ENCODE data around the gene MTREX.

Gene MTREX

DNA sequence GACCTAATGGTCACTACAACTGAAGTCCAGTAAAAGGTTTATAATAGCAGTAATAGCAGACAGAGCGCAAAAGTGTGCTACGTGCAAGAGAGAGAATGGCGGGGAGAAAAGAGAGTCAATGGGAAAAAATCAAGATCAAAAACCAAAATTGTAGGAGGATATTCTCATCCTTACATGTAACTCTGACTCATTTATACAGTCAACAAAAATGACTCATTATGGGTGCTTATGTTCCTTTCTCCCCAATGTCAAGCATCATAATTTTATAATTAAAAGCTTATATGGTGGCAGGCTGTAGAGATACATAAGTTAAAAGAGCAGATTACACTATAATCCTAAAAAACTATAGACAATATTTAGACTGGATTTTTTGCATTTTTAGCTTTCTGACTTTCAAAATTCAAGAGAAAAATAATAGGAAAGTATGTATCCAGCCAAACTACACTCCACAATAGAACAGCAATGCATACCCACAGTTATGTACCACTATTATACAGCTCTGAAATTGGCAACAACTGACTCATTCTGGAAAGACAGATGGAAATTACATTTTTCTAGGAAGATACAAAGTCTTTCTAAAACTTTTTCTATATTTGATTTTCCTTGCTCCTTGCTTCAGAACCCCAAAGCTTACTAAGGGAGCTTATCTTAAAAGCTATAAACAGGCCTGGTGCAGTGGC is 148.6 kb downstream of the MTREX start:
- H3K4me3 ChIP-seq (ENCODE audit: low read depth, low read length): no peak overlapping the region
- TF ChIP-seq, protein P1, sequence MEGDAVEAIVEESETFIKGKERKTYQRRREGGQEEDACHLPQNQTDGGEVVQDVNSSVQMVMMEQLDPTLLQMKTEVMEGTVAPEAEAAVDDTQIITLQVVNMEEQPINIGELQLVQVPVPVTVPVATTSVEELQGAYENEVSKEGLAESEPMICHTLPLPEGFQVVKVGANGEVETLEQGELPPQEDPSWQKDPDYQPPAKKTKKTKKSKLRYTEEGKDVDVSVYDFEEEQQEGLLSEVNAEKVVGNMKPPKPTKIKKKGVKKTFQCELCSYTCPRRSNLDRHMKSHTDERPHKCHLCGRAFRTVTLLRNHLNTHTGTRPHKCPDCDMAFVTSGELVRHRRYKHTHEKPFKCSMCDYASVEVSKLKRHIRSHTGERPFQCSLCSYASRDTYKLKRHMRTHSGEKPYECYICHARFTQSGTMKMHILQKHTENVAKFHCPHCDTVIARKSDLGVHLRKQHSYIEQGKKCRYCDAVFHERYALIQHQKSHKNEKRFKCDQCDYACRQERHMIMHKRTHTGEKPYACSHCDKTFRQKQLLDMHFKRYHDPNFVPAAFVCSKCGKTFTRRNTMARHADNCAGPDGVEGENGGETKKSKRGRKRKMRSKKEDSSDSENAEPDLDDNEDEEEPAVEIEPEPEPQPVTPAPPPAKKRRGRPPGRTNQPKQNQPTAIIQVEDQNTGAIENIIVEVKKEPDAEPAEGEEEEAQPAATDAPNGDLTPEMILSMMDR (conservative IDR thresholded peaks at IDR 0.05; ENCODE audit: low read depth, low read length): no peak
- peak; percentile 40 for DNase-seq (ENCODE audit: low read depth)

DNA sequence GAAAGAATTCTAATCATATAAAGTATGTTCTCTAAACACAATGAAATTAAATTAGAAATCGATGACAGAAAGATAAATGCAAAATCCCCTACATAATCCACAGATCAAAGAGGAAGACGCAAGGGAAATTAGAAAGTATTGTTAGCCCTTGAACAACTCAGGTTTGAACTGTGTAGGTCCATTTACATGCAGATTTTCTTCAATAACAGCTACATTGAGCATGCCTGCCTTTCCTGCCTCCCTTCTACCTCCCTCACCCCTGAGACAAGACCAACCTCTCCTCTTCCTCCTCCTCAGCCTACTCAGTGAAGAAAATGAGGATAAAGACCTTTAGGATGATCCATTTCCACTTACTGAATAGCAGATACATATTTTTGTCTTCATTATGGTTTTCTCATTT is 151.8 kb downstream of the MTREX start:
- DNase-seq (ENCODE audit: low read depth): no peak
- no peak overlapping the region for H3K4me3 ChIP-seq (ENCODE audit: low read depth, low read length)
- TF ChIP-seq, protein P1 (conservative IDR thresholded peaks at IDR 0.05; ENCODE audit: low read depth, low read length): no peak

DNA sequence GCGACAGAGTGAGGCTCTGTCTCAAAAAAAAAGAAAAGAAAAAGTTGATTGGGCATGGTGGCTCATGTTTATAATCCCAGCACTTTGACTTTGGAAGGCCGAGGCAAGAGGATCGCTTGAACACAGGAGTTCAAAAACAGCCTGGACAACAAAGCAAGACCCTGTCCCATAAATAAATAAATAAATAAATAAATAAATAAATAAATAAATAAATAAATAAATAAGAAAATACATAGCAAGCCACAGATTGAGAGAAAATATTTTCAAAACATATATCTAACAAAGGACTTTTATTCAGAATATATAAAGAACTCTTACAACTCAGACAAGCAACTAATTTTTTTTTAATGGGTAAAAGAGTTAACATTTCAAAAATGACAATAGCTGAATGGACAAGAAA is 155.8 kb downstream of the MTREX start:
- DNase-seq (ENCODE audit: low read depth): no peak
- no peak overlapping the region for H3K4me3 ChIP-seq (ENCODE audit: low read depth, low read length)
- TF ChIP-seq, protein P1 (conservative IDR thresholded peaks at IDR 0.05; ENCODE audit: low read depth, low read length): no peak

DNA sequence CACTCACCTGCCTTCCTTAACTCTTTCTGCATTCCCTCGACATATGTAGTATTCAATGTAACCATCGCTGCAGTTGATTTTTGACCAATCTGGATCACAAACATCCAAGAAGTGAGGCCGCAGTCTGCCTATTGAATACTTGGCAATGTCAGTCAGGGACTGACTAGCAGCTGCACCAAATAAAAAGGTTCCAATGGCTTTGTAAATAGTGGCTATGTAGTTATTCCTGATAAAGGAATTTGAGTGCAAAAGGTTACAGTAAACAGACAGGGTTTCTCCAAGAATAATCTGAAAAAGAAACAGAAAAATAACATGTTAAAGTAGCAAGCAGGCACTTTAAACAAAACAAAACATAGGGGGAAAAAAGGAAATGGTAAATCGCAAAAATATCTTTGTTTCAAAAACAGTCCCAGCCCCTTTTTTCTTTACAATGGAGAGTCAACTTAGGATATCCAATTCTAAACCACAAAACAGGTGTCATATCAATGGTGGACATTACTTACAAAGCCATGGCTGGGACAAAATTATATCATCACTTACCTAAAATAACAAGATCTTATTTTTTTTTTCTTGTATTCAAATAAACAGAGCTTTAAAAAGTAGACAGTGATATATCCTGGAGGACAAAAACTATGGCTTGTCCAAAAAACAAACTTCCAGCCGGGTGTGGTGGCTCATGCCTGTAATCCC is 160.2 kb downstream of the MTREX start:
- no peak for DNase-seq (ENCODE audit: low read depth)
- H3K4me3 ChIP-seq (ENCODE audit: low read depth, low read length): no peak overlapping the region
- TF ChIP-seq, protein P1 (conservative IDR thresholded peaks at IDR 0.05; ENCODE audit: low read depth, low read length): no peak

- TF ChIP-seq, protein P1 (conservative IDR thresholded peaks at IDR 0.05; ENCODE audit: low read depth, low read length): no peak
- no peak overlapping the region for H3K4me3 ChIP-seq (ENCODE audit: low read depth, low read length)
- no peak for DNase-seq (ENCODE audit: low read depth)
Observed at GRCh38 chr5:55469839-55470238, 162.1 kb downstream of the MTREX start.

GRCh38 chr5:55470282-55470681 is 162.5 kb downstream of the MTREX start:
- no peak for DNase-seq (ENCODE audit: low read depth)
- TF ChIP-seq, protein P1 (conservative IDR thresholded peaks at IDR 0.05; ENCODE audit: low read depth, low read length): no peak
- no peak overlapping the region for H3K4me3 ChIP-seq (ENCODE audit: low read depth, low read length)

GRCh38 chr5:55471468-55471867 is 163.7 kb downstream of the MTREX start:
- TF ChIP-seq, protein P1 (conservative IDR thresholded peaks at IDR 0.05; ENCODE audit: low read depth, low read length): no peak
- no peak for DNase-seq (ENCODE audit: low read depth)
- H3K4me3 ChIP-seq (ENCODE audit: low read depth, low read length): no peak overlapping the region
